ENCODE measurements around the gene ENKUR.
A peak's percentile ranks its signal among the peaks of the same experiment; 100 is the strongest.

Gene ENKUR

GRCh38 chr10:25049966-25050365 lies 34.0 kb upstream of the ENKUR start:
- H3K27me3 ChIP-seq (replicated peaks) = no peaks in the 10 kb centered on the region
- TF ChIP-seq, protein P1, sequence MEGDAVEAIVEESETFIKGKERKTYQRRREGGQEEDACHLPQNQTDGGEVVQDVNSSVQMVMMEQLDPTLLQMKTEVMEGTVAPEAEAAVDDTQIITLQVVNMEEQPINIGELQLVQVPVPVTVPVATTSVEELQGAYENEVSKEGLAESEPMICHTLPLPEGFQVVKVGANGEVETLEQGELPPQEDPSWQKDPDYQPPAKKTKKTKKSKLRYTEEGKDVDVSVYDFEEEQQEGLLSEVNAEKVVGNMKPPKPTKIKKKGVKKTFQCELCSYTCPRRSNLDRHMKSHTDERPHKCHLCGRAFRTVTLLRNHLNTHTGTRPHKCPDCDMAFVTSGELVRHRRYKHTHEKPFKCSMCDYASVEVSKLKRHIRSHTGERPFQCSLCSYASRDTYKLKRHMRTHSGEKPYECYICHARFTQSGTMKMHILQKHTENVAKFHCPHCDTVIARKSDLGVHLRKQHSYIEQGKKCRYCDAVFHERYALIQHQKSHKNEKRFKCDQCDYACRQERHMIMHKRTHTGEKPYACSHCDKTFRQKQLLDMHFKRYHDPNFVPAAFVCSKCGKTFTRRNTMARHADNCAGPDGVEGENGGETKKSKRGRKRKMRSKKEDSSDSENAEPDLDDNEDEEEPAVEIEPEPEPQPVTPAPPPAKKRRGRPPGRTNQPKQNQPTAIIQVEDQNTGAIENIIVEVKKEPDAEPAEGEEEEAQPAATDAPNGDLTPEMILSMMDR (IDR thresholded peaks at IDR 0.05; ENCODE audit: low read depth, low read length, missing control alignments) = no peak
- no peaks in the 10 kb centered on the region for H3K36me3 ChIP-seq (replicated peaks)
- H3K27ac ChIP-seq = no peak overlapping the region
- no peak overlapping the region for H3K4me3 ChIP-seq (ENCODE audit: low read depth, low read length)
- in situ Hi-C loops (cut with HindIII; ENCODE audit: low pct_ligation_motif_present, low sequenced_read_pairs) = no loop called here
- no peak for DNase-seq

DNA sequence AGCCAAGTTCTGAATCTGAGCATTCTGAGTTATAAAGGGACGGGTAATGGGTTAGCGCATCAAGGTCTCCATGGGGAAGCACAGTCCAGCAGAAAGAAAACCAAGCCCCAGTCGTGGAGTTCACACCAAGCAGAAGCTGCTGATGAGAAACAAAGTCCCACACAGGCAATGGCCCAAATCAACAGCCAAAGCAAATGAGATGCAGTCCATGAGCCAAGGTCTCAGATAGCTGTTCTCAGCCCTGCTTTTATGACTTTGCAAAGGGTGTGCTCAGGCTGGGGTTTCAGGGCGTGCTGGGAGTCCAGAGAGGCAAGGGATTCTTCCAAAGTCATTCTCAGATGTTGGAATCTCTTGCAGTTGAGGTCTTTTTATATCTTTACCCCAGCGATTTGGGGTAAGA lies 32.5 kb upstream of the ENKUR start:
- TF ChIP-seq, protein P1 (IDR thresholded peaks at IDR 0.05; ENCODE audit: low read depth, low read length, missing control alignments) = no peak
- DNase-seq = no peak

DNA sequence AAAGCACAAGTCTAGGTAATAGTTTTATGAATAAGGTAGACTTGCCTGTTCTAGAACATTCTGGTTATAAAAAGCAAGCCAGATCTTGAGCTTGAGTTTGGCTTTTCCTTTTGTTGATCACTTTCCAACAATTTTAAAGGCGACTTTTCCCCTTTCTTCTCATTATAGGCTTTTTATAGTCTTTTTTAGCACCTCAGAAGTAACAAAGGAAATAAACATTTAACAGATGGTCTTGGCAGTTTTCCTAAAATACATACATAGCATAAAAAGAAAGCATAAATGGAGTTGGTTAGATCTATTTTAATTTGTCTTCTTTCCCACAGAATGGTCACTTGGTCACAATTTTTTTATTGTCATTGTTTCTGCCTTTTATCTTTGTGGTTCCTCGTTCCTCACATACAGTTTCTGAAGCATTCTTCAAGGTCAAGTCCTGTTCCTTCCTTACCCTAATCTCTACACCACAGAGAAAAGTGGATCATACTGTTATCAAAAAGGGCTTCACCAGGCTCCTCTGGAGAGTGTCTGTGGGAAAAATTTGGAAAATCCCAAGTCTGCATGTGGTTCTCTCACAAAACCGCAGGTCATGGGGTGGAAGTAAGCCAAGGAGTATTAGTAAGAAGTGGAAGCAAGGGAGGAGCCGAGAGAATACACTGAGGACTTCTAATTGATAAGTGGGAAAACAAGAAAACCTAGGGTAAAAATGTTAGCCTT lies 31.8 kb upstream of the ENKUR start:
- Histone ChIP-seq H3K27me3 (replicated peaks) (no peaks in the 10 kb centered on the region), H3K27ac (no peak overlapping the region), H3K4me3 (ENCODE audit: low read depth, low read length) (no peak overlapping the region), H3K36me3 (replicated peaks) (no peaks in the 10 kb centered on the region)
- peak; percentile 79 for DNase-seq
- TF ChIP-seq, protein P1 (IDR thresholded peaks at IDR 0.05; ENCODE audit: low read depth, low read length, missing control alignments) = no peak
- in situ Hi-C loops (cut with HindIII; ENCODE audit: low pct_ligation_motif_present, low sequenced_read_pairs) = no loop called here

More for the DNA sequence above, 32.5 kb upstream of the ENKUR start:
- H3K36me3 ChIP-seq (replicated peaks) = no peaks in the 10 kb centered on the region
- H3K27me3 ChIP-seq (replicated peaks) = no peaks in the 10 kb centered on the region
- H3K4me3 ChIP-seq (ENCODE audit: low read depth, low read length) = no peak overlapping the region
- no peak overlapping the region for H3K27ac ChIP-seq
- in situ Hi-C loops (cut with HindIII; ENCODE audit: low pct_ligation_motif_present, low sequenced_read_pairs) = no loop called here

DNA sequence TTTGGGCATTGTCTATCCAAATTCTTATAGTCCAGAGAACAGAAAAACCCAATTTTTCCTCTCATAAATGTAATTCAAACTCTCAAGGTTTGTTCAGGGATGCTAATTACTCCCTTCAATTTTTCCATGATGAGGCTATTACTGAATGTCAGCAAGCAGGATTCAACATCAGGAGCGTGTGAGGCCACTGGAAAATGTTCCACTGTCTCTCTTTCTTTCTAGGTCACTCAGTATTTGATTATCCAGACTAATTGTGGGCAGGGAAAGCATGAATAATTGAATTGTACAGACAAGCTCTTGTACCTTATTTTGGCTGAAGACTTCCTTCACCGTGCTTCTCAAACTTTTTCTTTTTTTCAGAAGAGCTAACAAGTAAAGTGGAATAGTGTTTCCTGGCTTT lies 31.1 kb upstream of the ENKUR start:
- no peak for DNase-seq
- Histone ChIP-seq H3K27me3 (replicated peaks) (no peaks in the 10 kb centered on the region), H3K4me3 (ENCODE audit: low read depth, low read length) (no peak overlapping the region), H3K36me3 (replicated peaks) (no peaks in the 10 kb centered on the region), H3K27ac (no peak overlapping the region)
- in situ Hi-C loops (cut with HindIII; ENCODE audit: low pct_ligation_motif_present, low sequenced_read_pairs) = no loop called here
- TF ChIP-seq, protein P1 (IDR thresholded peaks at IDR 0.05; ENCODE audit: low read depth, low read length, missing control alignments) = no peak

DNA sequence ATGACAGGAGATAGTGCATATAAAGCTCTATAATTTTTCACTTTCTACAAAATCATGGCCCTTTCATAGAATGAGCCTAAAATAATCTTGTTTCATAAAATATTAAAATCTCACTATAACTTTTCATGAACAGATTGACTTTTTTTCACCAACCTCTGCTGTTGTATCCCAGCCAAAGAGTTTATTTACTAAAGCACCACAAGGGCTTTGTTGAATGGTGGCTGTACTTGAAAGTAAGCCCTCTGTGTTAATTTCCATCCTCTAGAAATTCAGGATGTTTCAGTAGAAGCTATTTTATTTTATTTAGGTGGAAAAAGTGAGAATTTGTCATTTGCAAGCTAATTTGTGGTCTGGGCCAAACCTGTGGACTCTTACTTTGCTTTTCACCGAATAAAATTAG lies 30.7 kb upstream of the ENKUR start:
- TF ChIP-seq, protein P1 (IDR thresholded peaks at IDR 0.05; ENCODE audit: low read depth, low read length, missing control alignments) = no peak
- DNase-seq = no peak

GRCh38 chr10:25039531-25039930 lies 23.6 kb upstream of the ENKUR start:
- DNase-seq = no peak
- Histone ChIP-seq H3K27ac (no peak overlapping the region), H3K36me3 (replicated peaks) (no peaks in the 10 kb centered on the region), H3K4me3 (ENCODE audit: low read depth, low read length) (no peak overlapping the region), H3K27me3 (replicated peaks) (no peaks in the 10 kb centered on the region)
- TF ChIP-seq, protein P1 (IDR thresholded peaks at IDR 0.05; ENCODE audit: low read depth, low read length, missing control alignments) = no peak
- in situ Hi-C loops (cut with HindIII; ENCODE audit: low pct_ligation_motif_present, low sequenced_read_pairs) = no loop called here

More for the DNA sequence above, 30.7 kb upstream of the ENKUR start:
- Histone ChIP-seq H3K36me3 (replicated peaks) (no peaks in the 10 kb centered on the region), H3K27me3 (replicated peaks) (no peaks in the 10 kb centered on the region), H3K4me3 (ENCODE audit: low read depth, low read length) (no peak overlapping the region), H3K27ac (no peak overlapping the region)
- in situ Hi-C loops (cut with HindIII; ENCODE audit: low pct_ligation_motif_present, low sequenced_read_pairs) = no loop called here
